ENCODE data around the gene DUOX2. TPM values are rescaled to one million over a fixed set of nuclear protein-coding genes. Genes with fewer than 3 reads are reported as not detected.

Gene DUOX2
- total RNA-seq, 1 donor from 2014 or later, result not detected

GRCh38 chr15:45155739-45156138, 41.8 kb upstream of the DUOX2 start:
- no peak for DNase-seq (ENCODE audit: low read depth)
- TF ChIP-seq CTCF (conservative IDR thresholded peaks at IDR 0.05; ENCODE audit: low read depth, low read length), result no peak
- no peak overlapping the region for H3K4me3 ChIP-seq (ENCODE audit: low read depth, low read length)

- no peak for TF ChIP-seq CTCF (conservative IDR thresholded peaks at IDR 0.05; ENCODE audit: low read depth, low read length)
- no peak for DNase-seq (ENCODE audit: low read depth)
- H3K4me3 ChIP-seq (ENCODE audit: low read depth, low read length), result no peak overlapping the region
Measured at GRCh38 chr15:45151998-45152828, 38.2 kb upstream of the DUOX2 start.

- H3K4me3 ChIP-seq (ENCODE audit: low read depth, low read length), result no peak overlapping the region
- DNase-seq (ENCODE audit: low read depth), result no peak
- no peak for TF ChIP-seq CTCF (conservative IDR thresholded peaks at IDR 0.05; ENCODE audit: low read depth, low read length)
Measured at GRCh38 chr15:45150997-45151396, 37.0 kb upstream of the DUOX2 start.

- no peak for DNase-seq (ENCODE audit: low read depth)
- H3K4me3 ChIP-seq (ENCODE audit: low read depth, low read length), result no peak overlapping the region
- no peak for TF ChIP-seq CTCF (conservative IDR thresholded peaks at IDR 0.05; ENCODE audit: low read depth, low read length)
Measured at GRCh38 chr15:45150481-45150880, 36.5 kb upstream of the DUOX2 start.

- no peak for TF ChIP-seq CTCF (conservative IDR thresholded peaks at IDR 0.05; ENCODE audit: low read depth, low read length)
- no peak overlapping the region for H3K4me3 ChIP-seq (ENCODE audit: low read depth, low read length)
- no peak for DNase-seq (ENCODE audit: low read depth)
Measured at GRCh38 chr15:45149060-45149459, 35.1 kb upstream of the DUOX2 start.

GRCh38 chr15:45148076-45149059, 34.4 kb upstream of the DUOX2 start:
- H3K4me3 ChIP-seq (ENCODE audit: low read depth, low read length), result no peak overlapping the region
- no peak for DNase-seq (ENCODE audit: low read depth)
- TF ChIP-seq CTCF (conservative IDR thresholded peaks at IDR 0.05; ENCODE audit: low read depth, low read length), result no peak
